ENCODE data around the gene FAM120A.

Gene FAM120A

DNA sequence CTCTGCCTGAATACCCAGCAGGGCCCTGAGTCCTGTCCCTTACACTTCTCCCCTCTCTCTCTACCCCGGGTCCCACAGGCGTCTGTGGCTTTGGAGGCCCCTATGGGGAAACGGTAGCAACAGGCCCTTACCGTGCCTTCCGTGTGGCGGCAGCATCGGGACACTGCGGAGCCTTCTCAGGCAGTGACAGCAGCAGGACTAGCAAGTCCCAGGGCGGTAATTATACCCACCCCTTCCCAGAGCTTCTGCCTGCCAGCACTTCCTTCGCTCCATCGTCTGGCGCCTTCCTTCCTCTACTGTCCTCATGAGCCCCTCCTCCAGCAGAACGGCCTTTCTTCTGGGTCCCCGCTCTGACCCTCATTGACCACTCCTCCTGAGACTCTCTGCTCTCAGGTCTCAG is 107.0 kb downstream of the FAM120A start:
- no peak for DNase-seq (ENCODE audit: low read depth in 2 of 2)

DNA sequence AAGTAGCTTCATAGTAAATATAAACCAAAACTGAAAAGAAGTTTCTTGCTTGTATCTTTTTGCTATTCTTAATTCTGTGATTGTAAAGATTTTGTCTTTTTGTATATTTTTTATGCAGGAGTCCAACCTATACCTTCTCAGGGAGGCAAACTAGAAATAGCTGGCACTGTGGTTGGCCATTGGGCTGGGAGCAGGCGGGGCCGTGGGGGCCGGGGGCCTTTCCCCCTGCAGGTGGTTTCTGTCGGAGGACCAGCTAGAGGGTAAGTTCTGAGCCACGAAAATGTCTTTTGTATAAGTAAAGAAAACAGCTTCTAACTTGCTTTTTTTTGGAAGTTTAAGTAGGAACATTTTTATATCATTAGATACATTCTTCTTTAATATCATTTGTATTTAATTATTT is 109.5 kb downstream of the FAM120A start:
- DNase-seq (ENCODE audit: low read depth in 2 of 2) = no peak

DNA sequence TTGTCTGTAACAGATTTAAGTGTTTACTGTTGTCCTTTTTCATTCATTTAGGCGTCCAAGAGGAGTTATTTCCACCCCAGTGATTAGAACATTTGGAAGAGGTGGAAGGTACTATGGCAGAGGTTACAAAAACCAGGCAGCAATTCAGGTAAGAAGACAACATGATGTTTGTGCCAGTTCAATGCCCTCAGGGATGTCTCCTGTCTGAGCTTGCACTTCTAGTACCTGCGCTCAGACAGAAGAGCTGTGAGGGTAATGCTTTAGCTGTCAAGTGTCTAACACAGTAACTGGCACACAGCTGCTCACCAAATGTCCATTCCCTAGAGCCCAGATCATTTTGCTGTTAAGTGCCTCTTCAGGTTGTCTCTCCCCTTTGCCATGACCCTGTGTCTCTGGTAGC is 110.7 kb downstream of the FAM120A start:
- DNase-seq (ENCODE audit: low read depth in 2 of 2) = no peak

DNA sequence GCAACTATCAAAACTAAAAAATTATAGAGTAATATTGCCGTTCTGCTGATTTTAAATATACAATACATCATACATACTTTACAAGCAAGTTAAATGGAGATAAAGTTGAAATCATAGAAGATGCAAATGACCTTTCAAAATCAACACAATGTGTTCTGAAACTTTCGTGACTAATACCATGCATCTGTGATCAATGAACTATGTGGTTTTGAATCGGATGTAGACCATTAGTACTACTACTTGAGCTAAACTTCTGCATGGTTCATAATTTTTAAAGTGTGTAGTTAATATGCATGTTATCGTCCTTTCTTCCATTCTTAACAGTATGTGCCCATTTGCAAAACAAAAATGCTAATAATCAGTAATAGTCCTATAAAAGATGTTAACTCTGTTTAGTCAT is 113.6 kb downstream of the FAM120A start:
- DNase-seq (ENCODE audit: low read depth in 2 of 2) = no peak

DNA sequence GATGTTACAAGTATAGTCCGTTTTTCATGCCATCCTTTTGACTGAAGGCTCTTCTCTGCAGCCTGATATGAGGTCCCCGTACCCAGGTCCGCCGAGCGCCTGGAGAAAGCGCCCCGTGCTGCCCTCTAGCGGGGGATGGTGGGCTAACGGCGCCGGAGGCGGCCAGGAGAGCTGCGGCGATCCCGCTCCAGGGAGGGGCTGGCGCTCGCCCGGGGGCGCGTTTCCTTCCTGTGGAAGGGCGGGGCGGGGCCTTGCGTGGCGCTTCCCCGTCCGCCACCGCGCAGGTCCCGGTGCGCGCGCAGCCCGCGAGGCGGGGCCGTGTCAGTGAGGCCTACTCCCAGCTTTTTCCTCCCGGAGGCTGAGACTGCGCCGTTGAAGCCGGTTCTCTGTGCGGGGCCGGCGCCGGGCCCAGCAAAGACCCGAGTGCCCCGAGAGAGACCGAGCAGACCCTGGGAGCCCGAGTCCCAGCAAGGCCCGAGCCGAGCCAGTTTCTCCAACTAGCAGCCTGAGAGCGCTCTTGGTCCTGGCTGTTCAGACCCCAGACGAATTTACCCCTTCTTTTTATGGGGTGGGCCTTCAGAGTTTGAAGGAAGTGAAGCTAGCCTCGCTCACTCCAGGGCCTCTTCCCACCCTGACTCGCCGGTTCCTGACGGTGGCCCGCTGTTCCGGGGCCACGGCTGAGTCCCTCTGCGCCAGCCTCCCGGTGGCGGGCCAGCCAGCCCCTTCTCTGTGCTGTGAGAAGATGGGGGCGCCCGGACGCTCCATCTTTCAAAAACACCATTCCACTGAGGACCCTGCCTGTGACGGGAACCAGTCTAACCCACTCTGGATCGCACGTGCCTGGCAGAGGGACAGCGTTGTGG is 115.2 kb downstream of the FAM120A start:
- DNase-seq (ENCODE audit: low read depth in 2 of 2) = peak; percentile 99 to 100

DNA sequence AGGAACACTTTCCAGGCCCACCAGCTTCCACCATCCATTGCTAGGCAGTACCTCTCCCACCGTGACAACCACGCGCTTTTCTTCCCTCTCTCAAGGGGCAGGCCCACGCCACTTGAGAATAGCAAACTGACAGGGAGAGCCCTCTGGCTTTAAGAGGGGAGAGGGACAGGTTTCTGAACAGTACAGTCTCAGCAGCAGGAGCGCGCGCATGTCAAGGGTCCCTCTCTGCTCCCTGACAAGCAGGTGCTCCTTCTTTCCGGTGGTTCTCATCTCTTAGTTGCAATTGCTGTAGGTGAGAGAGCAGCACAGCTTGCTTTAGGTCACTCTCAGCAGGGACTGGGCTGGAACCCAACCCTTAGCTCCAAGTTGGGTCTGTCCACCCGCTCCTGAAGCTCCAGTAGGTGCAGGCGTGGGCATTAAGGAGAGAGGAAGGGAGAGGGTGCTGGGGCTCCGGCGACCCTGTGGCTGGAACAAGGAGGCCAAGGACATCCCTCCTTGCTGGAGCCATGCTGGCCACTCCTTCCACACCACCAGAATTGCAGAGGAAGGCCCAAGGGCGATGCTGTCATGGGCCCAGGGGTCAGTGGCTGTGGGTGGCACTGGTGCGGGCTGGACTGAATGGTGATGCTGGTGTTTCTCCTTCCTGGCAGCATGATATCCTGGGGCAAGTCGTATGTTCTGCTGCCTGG is 115.9 kb downstream of the FAM120A start:
- DNase-seq (ENCODE audit: low read depth in 2 of 2) = no peak

DNA sequence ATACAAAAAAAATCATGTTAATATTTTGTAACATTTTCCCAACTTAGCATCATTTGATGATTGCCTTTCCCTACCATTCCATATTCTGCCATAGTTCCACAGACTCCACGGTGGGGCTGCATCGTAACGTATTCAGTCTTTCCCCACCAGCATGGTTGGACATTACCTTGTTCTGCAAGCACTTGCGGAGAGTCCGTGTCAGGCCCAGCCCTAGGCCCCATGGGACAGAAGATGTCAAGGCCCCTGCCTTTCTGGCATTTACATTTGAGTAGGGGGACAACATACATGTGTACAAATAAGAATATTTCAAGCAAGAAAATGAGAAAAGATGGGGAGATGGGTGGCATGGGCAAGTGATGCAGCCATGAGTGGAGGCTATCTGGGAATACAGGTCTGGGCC is 116.7 kb downstream of the FAM120A start:
- DNase-seq (ENCODE audit: low read depth in 2 of 2) = no peak

DNA sequence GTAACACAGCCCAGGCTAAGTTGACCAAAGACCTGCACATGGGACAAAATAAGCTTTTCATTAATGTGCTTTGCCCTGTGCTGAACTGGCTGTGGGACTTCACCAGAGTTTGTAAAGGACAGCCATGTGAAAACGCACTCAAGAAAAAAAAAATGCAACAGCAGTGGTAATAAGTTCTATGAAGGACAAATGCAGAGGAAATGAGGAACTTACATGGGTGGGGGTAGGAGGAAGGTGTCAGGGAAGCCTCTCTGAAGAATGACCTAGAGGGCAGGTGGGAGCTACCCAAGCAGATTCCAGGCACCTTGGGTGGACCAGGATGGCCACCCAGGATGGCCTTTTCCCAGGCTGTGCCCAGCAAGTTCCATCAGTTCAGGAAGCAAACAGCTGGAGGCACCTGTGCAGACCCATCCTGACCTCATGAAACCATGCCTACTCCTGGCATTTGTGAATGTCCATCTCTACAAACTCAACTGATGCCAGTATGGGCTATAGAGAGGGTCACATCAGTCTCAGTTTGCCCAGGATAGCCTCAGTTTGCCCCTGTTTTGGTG is 118.2 kb downstream of the FAM120A start:
- no peak for DNase-seq (ENCODE audit: low read depth in 2 of 2)

DNA sequence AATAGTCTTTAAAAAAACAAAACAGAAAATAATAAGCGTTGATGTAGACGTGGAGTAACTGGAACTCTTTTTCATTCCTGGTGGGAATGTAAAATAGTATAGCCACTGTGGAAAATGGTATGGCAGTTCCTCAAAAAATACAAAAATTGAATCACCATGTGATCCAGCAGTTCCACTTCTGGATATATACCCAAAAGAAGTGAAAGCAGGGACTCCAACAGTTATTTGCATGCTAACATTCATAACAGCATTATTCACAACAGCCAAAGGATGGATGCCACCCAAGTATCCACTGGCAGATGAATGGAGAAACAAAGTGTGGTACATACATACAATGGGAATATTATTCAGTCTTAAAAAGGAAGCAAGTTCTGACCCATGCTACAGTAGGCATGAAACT is 120.7 kb downstream of the FAM120A start:
- no peak for DNase-seq (ENCODE audit: low read depth in 2 of 2)

DNA sequence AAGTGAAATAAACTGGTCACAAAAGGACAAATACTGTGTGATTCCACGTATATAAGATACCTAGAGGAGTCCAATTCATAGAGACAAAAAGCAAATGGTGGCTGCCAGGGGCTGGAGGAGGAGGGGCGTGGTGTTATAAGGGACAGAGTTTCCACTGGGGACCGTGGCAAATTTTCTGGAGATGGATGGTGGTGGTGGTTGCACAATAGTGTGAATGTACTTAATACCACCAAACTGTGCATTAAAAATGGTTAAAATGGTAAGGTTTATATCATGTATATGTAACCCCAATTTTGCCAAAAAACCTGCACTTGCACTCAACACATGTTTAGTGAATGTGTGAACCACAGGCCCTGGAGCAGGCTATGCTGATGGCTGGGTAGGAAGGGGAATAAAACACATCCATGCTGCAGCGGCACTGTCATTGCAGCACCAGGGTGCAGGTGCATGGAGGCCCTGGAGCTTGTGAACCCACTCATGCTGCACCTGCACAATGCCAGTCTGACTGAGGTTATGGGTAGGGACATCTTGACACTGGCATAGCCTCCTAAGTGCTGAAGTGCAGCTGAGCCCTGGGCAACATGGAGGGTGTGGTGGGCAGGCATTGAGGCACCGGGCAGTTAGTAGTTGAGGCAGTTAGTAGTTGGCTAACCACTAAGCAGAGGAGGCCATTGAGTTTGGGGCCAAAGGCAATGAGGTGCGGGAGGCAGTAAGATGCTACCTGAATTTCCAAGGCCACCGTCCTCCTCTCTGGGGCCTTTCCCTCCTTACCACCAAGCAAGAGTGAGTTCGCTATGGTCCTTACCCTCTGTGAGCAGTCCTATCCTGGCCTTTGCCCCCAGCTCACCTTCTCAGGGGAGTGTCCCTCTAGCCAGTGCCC is 121.4 kb downstream of the FAM120A start:
- DNase-seq (ENCODE audit: low read depth in 2 of 2) = no peak

DNA sequence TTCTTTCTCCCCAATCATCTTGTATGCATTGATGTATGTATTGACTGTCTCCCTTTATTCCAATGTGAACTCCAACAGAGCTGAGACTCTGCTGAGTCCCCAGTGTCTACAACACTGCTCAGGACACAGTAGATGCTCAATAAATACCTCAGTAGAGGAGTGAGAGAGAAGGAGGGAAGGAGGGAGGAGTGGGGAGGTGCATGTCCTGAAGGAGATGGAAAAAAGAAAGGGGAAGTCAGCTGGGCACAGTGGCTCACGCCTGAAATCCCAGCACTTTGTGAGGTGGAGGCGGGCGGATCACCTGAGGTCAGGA is 122.0 kb downstream of the FAM120A start:
- DNase-seq (ENCODE audit: low read depth in 2 of 2) = no peak

DNA sequence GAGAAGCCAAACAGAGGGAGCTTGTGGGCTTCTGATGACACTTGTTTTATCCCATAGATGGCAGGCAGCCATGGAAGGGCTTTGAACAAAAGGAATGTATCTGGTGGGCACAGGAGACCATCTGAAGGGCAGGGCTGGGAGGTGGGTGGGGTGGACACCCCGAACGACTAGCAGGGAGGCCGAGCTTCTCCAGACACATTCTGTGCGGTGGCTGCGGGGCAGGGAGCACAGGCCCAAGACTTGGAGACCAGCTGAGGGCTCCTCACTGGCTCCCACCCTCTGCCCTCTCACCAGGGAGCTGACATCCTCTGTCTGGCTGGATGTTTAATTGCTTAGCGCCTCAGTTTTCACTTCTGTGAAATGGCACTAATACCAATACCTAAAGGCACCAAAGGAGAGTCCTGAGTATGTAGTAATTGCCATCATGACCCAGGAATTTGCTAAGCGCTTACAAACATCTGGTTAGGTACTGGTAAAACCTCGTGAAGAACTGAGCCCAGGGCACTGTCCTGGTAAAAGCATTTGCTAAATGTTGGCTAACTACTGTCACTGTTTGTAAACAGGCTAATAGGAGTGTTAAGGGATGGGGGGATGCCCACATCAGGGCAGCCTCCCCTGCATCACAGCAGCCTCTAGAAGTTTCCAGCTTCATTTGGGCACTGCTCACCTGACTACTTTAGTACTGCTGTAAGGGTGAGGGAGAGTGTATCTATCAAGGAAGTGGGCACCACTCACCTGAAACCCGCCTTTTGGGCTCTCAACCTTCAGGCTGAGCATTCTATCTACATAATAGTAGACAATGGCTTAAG is 122.8 kb downstream of the FAM120A start:
- DNase-seq (ENCODE audit: low read depth in 2 of 2) = no peak

DNA sequence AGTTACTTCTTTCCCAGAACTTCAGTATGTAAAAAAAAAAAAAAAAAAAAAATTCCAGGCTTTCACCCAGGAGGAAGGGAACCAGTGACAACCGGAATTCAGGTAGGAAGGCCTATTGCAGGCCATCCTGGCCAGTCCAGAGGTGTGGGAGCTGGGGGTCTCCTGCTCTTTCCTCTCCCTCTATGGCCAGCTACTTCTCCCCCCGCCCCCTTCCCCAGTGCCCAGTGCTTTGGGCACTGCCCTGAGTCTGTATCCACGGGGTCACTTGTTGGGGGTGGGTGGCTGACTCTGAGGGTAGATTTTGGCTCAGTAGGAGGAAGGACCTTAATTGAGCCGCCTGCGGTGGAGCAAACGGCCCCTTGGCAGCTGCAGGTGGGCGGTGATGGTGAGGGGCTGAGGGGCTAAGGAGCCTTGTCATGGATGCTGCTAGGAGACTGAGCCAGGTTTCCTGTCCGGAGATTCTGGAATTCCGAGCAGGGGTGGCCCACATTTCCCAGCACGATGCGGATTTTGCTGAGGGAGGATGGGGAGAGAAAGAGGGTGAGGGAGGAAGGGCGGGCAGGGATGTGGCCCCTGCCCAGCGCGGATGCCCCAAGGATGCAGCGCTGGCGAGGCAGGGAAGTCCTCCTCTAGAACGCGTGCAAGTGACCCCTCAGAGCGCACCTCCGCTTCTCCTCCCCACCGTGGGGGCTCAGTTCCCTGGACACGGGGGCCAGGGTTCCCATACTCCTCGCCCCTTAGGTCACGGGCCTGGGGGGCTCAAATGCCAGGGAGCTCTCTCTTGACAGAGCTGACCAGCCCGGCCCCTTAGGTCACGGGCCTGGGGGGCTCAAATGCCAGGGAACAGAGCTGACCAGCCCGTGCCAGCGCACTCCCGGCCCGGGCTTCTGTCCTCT is 123.7 kb downstream of the FAM120A start:
- DNase-seq (ENCODE audit: low read depth in 2 of 2) = no peak

DNA sequence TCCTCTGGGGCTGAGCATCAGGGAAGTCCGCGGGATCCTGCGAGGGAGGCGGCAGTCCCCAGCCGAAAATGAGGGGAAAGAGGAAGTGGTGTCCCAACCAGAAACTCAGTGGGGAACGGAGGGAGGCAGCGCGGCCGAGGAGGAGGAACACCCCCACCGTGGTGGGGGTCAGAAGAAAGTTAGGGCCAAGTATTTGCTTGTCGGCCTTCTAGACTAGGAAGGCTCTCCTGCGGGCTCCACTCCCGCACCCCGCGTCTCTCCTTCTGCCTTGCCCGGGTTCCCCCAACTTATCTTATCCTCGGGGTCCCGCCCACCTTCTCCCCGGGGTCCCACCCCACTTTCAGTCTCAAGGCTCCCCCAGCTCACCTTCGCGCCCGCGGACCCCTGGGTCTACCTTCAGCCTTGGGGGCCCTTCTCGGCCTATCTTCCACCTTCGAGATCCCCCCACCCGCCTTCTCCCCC is 124.3 kb downstream of the FAM120A start:
- DNase-seq (ENCODE audit: low read depth in 2 of 2) = peak in 1 of 2 donors; percentile 40

DNA sequence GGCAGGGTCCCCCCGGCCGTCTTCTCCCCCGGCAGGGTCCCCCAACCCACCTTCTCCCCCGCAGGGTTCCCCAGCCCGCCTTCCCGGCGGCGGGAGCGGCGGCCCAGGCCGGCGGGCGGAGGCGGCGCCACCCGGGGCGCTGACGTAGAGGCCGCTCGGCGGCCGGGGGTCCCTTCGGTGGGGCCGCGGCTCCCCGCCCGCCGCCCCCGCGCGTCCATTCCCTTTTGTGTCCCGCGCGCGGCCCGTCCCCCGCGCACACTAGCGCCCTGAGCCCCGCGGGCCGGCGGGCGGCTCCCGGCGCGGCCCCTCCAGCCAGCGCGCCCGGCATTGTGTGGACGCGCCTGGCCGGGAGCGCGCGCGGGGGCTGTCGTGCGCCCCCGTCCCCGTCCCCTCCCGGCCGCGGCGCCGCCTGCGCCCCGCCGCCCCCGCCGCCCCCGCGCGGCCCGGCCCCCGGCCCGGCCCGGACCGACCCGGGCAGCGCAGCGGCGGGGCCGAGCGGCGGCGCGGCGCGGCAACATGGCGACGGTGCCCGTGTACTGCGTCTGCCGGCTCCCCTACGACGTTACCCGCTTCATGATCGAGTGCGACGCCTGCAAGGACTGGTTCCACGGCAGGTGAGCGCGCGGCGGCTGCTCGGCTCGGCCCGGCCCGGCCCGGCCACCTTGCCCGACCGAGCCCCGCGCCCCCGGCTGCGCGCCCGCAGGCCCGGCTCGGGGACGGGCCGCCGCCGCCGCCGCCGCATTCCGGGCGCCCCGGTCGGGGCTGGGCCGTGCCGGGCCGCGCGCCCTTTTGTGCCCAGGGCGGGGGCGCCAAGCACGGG is 125.0 kb downstream of the FAM120A start, which contains the start of gene PHF2:
PHF2 (plus strand) TSS at position 327 of the 820 bp plus-strand sequence; CDS start at position 517, 190 bp downstream.
- DNase-seq (ENCODE audit: low read depth in 2 of 2) = peak in 1 of 2 donors; percentile 29

DNA sequence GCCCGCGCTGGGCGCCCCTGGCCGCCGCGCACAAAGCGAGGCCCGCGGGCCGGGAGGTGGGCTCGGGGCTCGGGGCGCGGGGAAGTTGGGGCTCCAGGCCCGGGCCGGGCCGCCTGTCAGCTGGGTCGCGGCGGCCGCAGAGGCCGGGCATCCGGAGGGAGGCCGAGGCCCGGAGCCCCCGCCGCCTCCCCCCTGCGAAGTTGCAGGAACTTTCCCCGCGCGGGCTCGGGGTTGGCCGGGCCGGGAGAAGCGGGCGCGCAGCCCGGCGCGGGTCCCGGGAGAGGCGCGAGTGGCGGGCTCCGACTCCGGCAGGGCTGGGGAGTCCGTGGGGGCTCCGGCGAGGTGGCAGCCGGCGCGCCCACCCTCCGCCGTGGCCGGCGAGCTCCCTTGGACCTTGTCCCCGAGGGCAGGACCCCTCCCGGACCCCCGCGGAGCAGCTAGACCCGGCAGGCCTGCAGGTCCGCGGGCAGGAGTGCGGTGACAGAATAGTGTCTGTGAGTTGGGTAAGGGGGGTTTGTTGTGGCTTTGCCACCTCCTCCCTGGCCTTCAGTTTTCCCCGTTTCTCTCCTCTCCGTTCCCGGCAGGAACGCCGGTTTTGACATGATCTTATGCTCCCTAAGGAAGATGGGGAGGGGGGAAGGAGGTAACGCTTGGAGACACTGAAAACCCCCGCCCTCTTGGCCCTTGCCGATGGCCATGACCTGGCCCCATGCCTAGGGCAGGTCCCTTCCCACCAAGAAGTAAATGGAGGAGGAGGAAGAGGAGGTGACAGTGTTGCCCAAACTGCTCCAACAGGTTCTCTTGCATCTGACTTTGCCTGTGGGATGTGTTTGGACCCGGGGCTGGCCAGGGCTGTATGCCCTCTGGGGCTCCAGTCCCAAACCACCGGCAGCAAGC is 125.8 kb downstream of the FAM120A start:
- peak in 1 of 2 donors; percentile 28 for DNase-seq (ENCODE audit: low read depth in 2 of 2)

DNA sequence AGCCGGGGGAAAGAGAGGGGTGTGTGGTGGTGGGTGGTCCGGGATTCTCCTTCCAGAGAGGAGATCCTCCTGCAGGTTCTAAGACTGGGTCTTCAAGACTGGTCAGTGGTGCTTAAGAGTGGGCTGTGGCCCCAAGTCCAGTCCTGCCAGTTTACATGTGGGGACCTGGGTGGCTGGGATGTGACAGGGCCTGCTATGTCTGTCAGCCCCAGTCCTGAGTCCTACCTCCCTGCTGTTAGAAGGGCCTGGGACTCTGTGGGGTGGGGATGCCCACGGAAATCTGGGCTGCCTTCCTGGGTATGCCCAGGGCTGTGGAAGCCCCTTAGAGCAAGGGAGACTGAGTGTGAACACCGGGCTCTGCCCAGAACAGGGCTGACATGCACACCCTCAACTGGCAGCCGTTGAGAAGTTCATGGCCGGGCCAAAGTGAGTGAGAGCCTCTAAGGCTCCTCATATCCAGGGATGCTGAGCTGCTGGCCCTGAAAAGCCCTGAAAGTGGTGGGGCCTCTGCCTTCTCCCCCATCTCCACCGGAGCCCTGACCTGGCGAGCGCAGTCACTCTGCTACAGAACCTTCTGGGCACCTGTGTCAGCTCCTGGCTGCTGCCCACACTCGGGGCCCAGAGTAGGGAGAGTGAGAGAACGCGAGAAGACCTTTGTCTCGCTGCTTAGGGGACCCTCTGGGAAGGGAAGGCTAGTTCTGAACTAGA is 126.6 kb downstream of the FAM120A start:
- DNase-seq (ENCODE audit: low read depth in 2 of 2) = no peak

All from stimulated activated CD4-positive, alpha-beta T cell treated with anti-CD3 and anti-CD28 coated beads, Interleukin-1b, Interleukin-23, amount 100 ng/mL, for 4 hours (primary cell).